IMR-90 (cell line): ENCODE data around the gene C11orf98. TPM values are rescaled to one million over a fixed set of nuclear protein-coding genes. Genes with fewer than 3 reads are reported as not detected.

ENCODE experiments used
- ATAC-seq: fragments of 200-7000 bp; cut with Tn5 transposase; 2 replicates; pipeline ENCODE4 v1.9.1; 2020; ENCODE audit warnings: low read depth, mild to moderate bottlenecking, moderate library complexity
- BruUV-seq: library from RNA; stranded (reverse); fragments of 400-500 nt; replicated peaks from 2 replicates; lab custom pipeline; 2021; lab: Mats Ljungman, UMichigan
- CTCF ChIA-PET: fragments of 300-600 bp; formaldehyde crosslinking; extraction: SDS; loops from one replicate; lab custom pipeline; 2021; ENCODE audit warnings: antibody characterized with exemption; lab: Yijun Ruan, JAX
- POLR2A ChIA-PET: fragments of 300-600 bp; sonication (Branson Sonifier 250); formaldehyde crosslinking; loops from one replicate; lab custom pipeline; 2022; ENCODE audit warnings: antibody characterized with exemption; ENCODE audit not compliant: unreplicated experiment; lab: Charles Lee
- DNase-seq: peaks from one replicate; pipeline ENCODE4 v3.0.0; 2013
- H2AFZ ChIP-seq: replicated peaks from 2 replicates; pipeline ENCODE3; 2013; ENCODE audit warnings: low read length, mild to moderate bottlenecking; ENCODE audit not compliant: poor library complexity
- H2AK5ac ChIP-seq: 2 replicates; pipeline ENCODE4 v1.6.1; 2013; ENCODE audit warnings: low read depth, low read length, inconsistent platforms
- H2AK9ac ChIP-seq: replicated peaks from 2 replicates; pipeline ENCODE3; 2013; ENCODE audit warnings: mild to moderate bottlenecking, low read depth, low read length, moderate library complexity; ENCODE audit not compliant: poor library complexity
- H2BK120ac ChIP-seq: 2 replicates; pipeline ENCODE4 v1.6.1; 2013; ENCODE audit warnings: low read depth, low read length, inconsistent platforms
- H2BK15ac ChIP-seq: 3 replicates; pipeline ENCODE4 v1.6.1; 2013; ENCODE audit warnings: low read depth, low read length, inconsistent platforms
- H2BK20ac ChIP-seq: 2 replicates; pipeline ENCODE4 v1.6.1; 2013; ENCODE audit warnings: low read depth, mild to moderate bottlenecking, inconsistent platforms, low read length, moderate library complexity
- H2BK5ac ChIP-seq: 2 replicates; pipeline ENCODE4 v1.6.1; 2013; ENCODE audit warnings: mild to moderate bottlenecking, low read depth, low read length, inconsistent platforms; ENCODE audit not compliant: poor library complexity, severe bottlenecking
- H3K14ac ChIP-seq: replicated peaks from 2 replicates; pipeline ENCODE4 v1.6.1; 2013; ENCODE audit warnings: low read depth, low read length, inconsistent platforms
- H3K18ac ChIP-seq: 2 replicates; pipeline ENCODE4 v1.6.1; 2013; ENCODE audit warnings: low read depth, low read length, control low read depth
- H3K23ac ChIP-seq: 2 replicates; pipeline ENCODE4 v1.6.1; 2013; ENCODE audit warnings: low read depth, low read length, inconsistent platforms
- H3K27ac ChIP-seq: 2 replicates; pipeline ENCODE4 v1.5.1; 2013; ENCODE audit warnings: mild to moderate bottlenecking, control low read depth, low read length; ENCODE audit not compliant: insufficient read depth
- H3K27me3 ChIP-seq: 2 replicates; pipeline ENCODE4 v1.6.1; 2013; ENCODE audit warnings: low read length; ENCODE audit not compliant: control insufficient read depth, insufficient read depth
- H3K36me3 ChIP-seq: 2 replicates; pipeline ENCODE4 v1.6.1; 2013; ENCODE audit warnings: low read length, mixed read lengths; ENCODE audit not compliant: control insufficient read depth, insufficient read depth
- H3K4ac ChIP-seq: 2 replicates; pipeline ENCODE4 v1.6.1; 2013; ENCODE audit warnings: low read depth, low read length, inconsistent platforms
- H3K4me1 ChIP-seq: 2 replicates; pipeline ENCODE4 v1.6.1; 2013; ENCODE audit warnings: low read length, mixed read lengths; ENCODE audit not compliant: control insufficient read depth, insufficient read depth
- H3K4me2 ChIP-seq: 2 replicates; pipeline ENCODE4 v1.6.1; 2013; ENCODE audit warnings: low read depth, mild to moderate bottlenecking, control low read depth, low read length, moderate library complexity
- H3K4me3 ChIP-seq: 2 replicates; pipeline ENCODE4 v1.5.1; 2013; ENCODE audit warnings: low read depth, mild to moderate bottlenecking, control low read depth, low read length, moderate library complexity; ENCODE audit not compliant: insufficient read depth
- H3K56ac ChIP-seq: 2 replicates; pipeline ENCODE4 v1.6.1; 2013; ENCODE audit warnings: low read length, inconsistent platforms; ENCODE audit not compliant: insufficient read depth; ENCODE audit errors: extremely low read depth
- H3K79me1 ChIP-seq, 2 experiments: 2 replicates each; pipeline ENCODE4 v1.6.1; 2013; ENCODE audit warnings: low read length in 2 of 2, inconsistent platforms in 1 of 2, low read depth in 1 of 2
- H3K9ac ChIP-seq: 2 replicates; pipeline ENCODE4 v1.6.1; 2013; ENCODE audit warnings: low read depth, low read length, control low read depth
- H3K9me1 ChIP-seq: 2 replicates; pipeline ENCODE4 v1.6.1; 2013; ENCODE audit warnings: low read length, inconsistent platforms; ENCODE audit not compliant: insufficient read depth
- H3K9me3 ChIP-seq: 2 replicates; pipeline ENCODE4 v1.6.1; 2013; ENCODE audit warnings: low read length; ENCODE audit not compliant: control insufficient read depth, insufficient read depth
- H4K20me1 ChIP-seq: 2 replicates; pipeline ENCODE4 v1.6.1; 2013; ENCODE audit warnings: low read length, inconsistent platforms; ENCODE audit not compliant: insufficient read depth
- H4K5ac ChIP-seq: 2 replicates; pipeline ENCODE4 v1.6.1; 2013; ENCODE audit warnings: mild to moderate bottlenecking, low read depth, low read length, control low read depth
- H4K8ac ChIP-seq, 2 experiments: 2 replicates each; pipeline ENCODE4 v1.6.1; 2013; ENCODE audit warnings: low read depth in 2 of 2, low read length in 2 of 2, control low read depth in 1 of 2, inconsistent platforms in 1 of 2
- H4K91ac ChIP-seq: 2 replicates; pipeline ENCODE4 v1.6.1; 2013; ENCODE audit warnings: low read depth, low read length, inconsistent platforms; ENCODE audit not compliant: insufficient read depth
- BHLHE40 ChIP-seq: fragments of 150-350 bp; IDR thresholded peaks from 2 replicates; pipeline ENCODE4 v1.6.1; 2016; ENCODE audit warnings: mild to moderate bottlenecking, low read depth, low read length
- CEBPB ChIP-seq: IDR thresholded peaks from 2 replicates; pipeline ENCODE4 v1.6.1; 2012; ENCODE audit warnings: low read depth, low read length, improper control_type of control experiment
- FOS ChIP-seq: fragments of 150-350 bp; IDR thresholded peaks from 2 replicates; pipeline ENCODE4 v1.6.1; 2016; ENCODE audit warnings: low read depth, low read length
- MAFK ChIP-seq: IDR thresholded peaks from 2 replicates; pipeline ENCODE4 v1.6.1; 2012; ENCODE audit warnings: low read depth, low read length, improper control_type of control experiment
- MAZ ChIP-seq: IDR thresholded peaks from 2 replicates; pipeline ENCODE4 v1.6.1; 2012; ENCODE audit warnings: low read depth, mild to moderate bottlenecking, low read length, improper control_type of control experiment, moderate library complexity, borderline replicate concordance
- MXI1 ChIP-seq: IDR thresholded peaks from 2 replicates; pipeline ENCODE4 v1.6.1; 2012; ENCODE audit warnings: low read depth, mild to moderate bottlenecking, low read length, moderate library complexity, borderline replicate concordance
- NFE2L2 ChIP-seq: fragments of 150-350 bp; IDR thresholded peaks from 2 replicates; pipeline ENCODE4 v1.6.1; 2016; ENCODE audit warnings: low read depth, mild to moderate bottlenecking, low read length
- POLR2A ChIP-seq: IDR thresholded peaks from 2 replicates; pipeline ENCODE4 v1.6.1; 2012; ENCODE audit warnings: mild to moderate bottlenecking, low read depth, low read length
- RAD21 ChIP-seq: IDR thresholded peaks from 2 replicates; pipeline ENCODE4 v1.6.1; 2012; ENCODE audit warnings: low read length, improper control_type of control experiment
- RCOR1 ChIP-seq: IDR thresholded peaks from 2 replicates; pipeline ENCODE4 v1.6.1; 2012; ENCODE audit warnings: mild to moderate bottlenecking, low read length, improper control_type of control experiment; ENCODE audit not compliant: insufficient replicate concordance
- RFX5 ChIP-seq: IDR thresholded peaks from 2 replicates; pipeline ENCODE4 v1.8.0; 2012; ENCODE audit warnings: low read depth, mild to moderate bottlenecking, low read length, moderate library complexity
- SMC3 ChIP-seq: fragments of 150-350 bp; IDR thresholded peaks from 2 replicates; pipeline ENCODE4 v1.6.1; 2016; ENCODE audit warnings: low read depth, mild to moderate bottlenecking, antibody characterized with exemption, low read length, moderate library complexity
- WGBS, 2 experiments: methylation state at CpG; one replicate each; pipeline versions ENCODE4 v1.1.5 to v1.1.7; 2013; ENCODE audit warnings: missing lambda C conversion rate in 2 of 2; ENCODE audit not compliant: insufficient read length in 1 of 2; ENCODE audit errors: extremely low coverage in 2 of 2; 5-methylcytosine and 5-hydroxymethylcytosine counted together
- dilution Hi-C: fragments of 300-500 bp; cut with HindIII; formaldehyde crosslinking; loops from one replicate; pipeline ENCODE4 v1.14.3; 2018; ENCODE audit warnings: low sequenced_read_pairs; ENCODE audit not compliant: unreplicated experiment
- in situ Hi-C: fragments of 300-500 bp; cut with MboI; formaldehyde crosslinking; loops from 3 replicates; pipeline ENCODE4 v1.14.3; 2019; ENCODE audit warnings: low sequenced_read_pairs, inconsistent platforms, mixed read lengths
- intact Hi-C: fragments of 100-400 bp; cut with micrococcal nuclease; formaldehyde crosslinking; loops from 2 replicates; pipeline ENCODE4 v1.10.0; 2022
- polyA plus RNA-seq, 3 experiments: library from polyadenylated mRNA; depleted of rRNA; stranded (reverse); fragments of >200 nt; gene quantifications; 2 replicates each; pipeline ENCODE4 v1.2.3, GENCODE V29; 2012; ENCODE audit warnings: low replicate concordance in 1 of 3
- total RNA-seq: library from RNA; depleted of rRNA; stranded (reverse); fragments of >200 nt; gene quantifications from 2 replicates; pipeline ENCODE4 v1.2.3, GENCODE V29; 2012
- TF ChIP-seq, protein P1 (sequence below): fragments of 150-350 bp; IDR thresholded peaks from 2 replicates; pipeline ENCODE4 v1.6.1; 2017; ENCODE audit warnings: mild to moderate bottlenecking, antibody characterized with exemption, low read length, low read depth
- TF ChIP-seq, protein P2 (sequence below): fragments of 150-350 bp; IDR thresholded peaks from 2 replicates; pipeline ENCODE4 v1.6.1; 2016; ENCODE audit warnings: low read depth, mild to moderate bottlenecking, low read length, moderate library complexity, borderline replicate concordance
- TF ChIP-seq, protein P3 (sequence below): conservative IDR thresholded peaks from 2 replicates; pipeline ENCODE4 v1.5.1; 2012; ENCODE audit warnings: mild to moderate bottlenecking, low read depth, low read length, improper control_type of control experiment

C11orf98 gene
- total and polyA plus RNA-seq, 2 of the 4 experiments (the other 2 are of a cell fraction), result 41.2 to 62.3 TPM

DNA sequence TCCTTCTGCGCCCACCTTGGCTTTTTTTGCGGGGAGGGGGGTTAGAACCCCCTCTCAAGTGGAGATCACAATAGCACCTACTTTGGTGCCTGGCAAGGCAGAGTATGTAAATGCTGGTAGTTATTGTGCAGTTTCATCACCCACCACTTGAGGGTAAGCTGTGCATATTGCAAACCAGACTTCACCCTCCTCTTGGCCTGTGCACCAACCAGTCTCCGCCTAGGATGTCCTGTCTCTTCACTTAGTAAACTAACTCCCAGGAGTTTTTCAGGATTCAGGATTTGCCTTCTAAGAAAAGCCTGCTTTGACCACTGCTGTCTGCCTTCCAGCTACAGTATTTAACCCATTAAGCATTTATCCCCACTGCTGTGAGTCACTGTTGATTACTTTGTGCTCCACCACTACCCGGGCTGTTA, 15.8 kb upstream of the C11orf98 start:
- DNase-seq (peak; percentile 87), ATAC-seq (peak; percentile 93)
- no peak overlapping the region for H3K23ac ChIP-seq
- H3K27me3 ChIP-seq, result no peaks in the 10 kb centered on the region
- dilution Hi-C loops, result no loop called here
- H3K9me1 ChIP-seq, result peaks cover 4% of the 10 kb centered on the region; the same call in 1 of the 2 replicates
- H3K18ac ChIP-seq, result no peak overlapping the region
- H2AFZ ChIP-seq, result peak overlapping the region; percentile 87
- WGBS, 2 experiments, result no CpG with 5 or more reads among the region's 4 CpGs
- peak overlapping the region; percentile 31; the same call in 1 of the 2 replicates for H3K4ac ChIP-seq
- no peak overlapping the region for H3K9ac ChIP-seq
- H4K5ac ChIP-seq, result peak overlapping the region; percentile 59; the same call in 1 of the 2 replicates
- H2AK9ac ChIP-seq, result peak overlapping the region; percentile 92
- CTCF ChIA-PET, result interaction anchor here (0.7 to 2.0 kb wide), 7 partner anchors 9 to 286 kb away, joined by 3 to 11 read pairs (median 5); partner anchors contain the start of gene LRRN4CL
- H3K9me3 ChIP-seq, result no peaks in the 10 kb centered on the region
- H3K27ac ChIP-seq, result peak overlapping the region; percentile 12; the same call in 1 of the 2 replicates
- H2BK120ac ChIP-seq, result peak overlapping the region; percentile 20; the same call in 1 of the 2 replicates
- H4K8ac ChIP-seq, result peak overlapping the region in 1 of 2 experiments; percentile 54; a peak in 2 of 4 replicates
- in situ Hi-C loops, result no loop called here
- no peak overlapping the region for H3K4me2 ChIP-seq
- H4K20me1 ChIP-seq, result no peaks in the 10 kb centered on the region
- H2BK20ac ChIP-seq, result 0 out of 2 replicates have a peak overlapping the region, but pooled peaks have one; percentile 26
- peaks cover 15% of the 10 kb centered on the region for H3K36me3 ChIP-seq
- no peak overlapping the region for H3K4me3 ChIP-seq
- no peak overlapping the region for H3K14ac ChIP-seq
- no peak overlapping the region for H3K56ac ChIP-seq
- peak overlapping the region; percentile 66 for H4K91ac ChIP-seq
- H2BK15ac ChIP-seq, result no peak overlapping the region
- H2BK5ac ChIP-seq, result peak overlapping the region; percentile 40
- intact Hi-C loops, result loop anchor here (2.0 kb wide), 1 partner anchor 14 kb away; no protein-coding TSS in a partner anchor
- no peak overlapping the region for H2AK5ac ChIP-seq
- H3K79me1 ChIP-seq, result peaks cover 5 to 23% of the 10 kb centered on the region in 2 experiments; a peak in 3 of 4 replicates
- POLR2A ChIA-PET, result interaction anchor here (0.8 to 1.6 kb wide), 6 partner anchors 8 to 28 kb away, joined by 3 to 10 read pairs (median 4); partner anchors contain the start of genes C11orf98, CSKMT, INTS5 and LBHD1
- peaks cover 8% of the 10 kb centered on the region for H3K4me1 ChIP-seq
- BruUV-seq, result no TSS peak
- TF ChIP-seq RCOR1 (no peak), RAD21 (peak; percentile 61), MXI1 (no peak), MAFK (no peak), RFX5 (no peak), CEBPB (peak; percentile 54; the same call in 1 of the 2 replicates), MAZ (no peak), SMC3 (peak; percentile 43), BHLHE40 (no peak), FOS (no peak), POLR2A (no peak), NFE2L2 (no peak)
- TF ChIP-seq, protein P1, sequence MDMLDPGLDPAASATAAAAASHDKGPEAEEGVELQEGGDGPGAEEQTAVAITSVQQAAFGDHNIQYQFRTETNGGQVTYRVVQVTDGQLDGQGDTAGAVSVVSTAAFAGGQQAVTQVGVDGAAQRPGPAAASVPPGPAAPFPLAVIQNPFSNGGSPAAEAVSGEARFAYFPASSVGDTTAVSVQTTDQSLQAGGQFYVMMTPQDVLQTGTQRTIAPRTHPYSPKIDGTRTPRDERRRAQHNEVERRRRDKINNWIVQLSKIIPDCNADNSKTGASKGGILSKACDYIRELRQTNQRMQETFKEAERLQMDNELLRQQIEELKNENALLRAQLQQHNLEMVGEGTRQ, result no peak
- TF ChIP-seq, protein P2, sequence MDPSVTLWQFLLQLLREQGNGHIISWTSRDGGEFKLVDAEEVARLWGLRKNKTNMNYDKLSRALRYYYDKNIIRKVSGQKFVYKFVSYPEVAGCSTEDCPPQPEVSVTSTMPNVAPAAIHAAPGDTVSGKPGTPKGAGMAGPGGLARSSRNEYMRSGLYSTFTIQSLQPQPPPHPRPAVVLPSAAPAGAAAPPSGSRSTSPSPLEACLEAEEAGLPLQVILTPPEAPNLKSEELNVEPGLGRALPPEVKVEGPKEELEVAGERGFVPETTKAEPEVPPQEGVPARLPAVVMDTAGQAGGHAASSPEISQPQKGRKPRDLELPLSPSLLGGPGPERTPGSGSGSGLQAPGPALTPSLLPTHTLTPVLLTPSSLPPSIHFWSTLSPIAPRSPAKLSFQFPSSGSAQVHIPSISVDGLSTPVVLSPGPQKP, result no peak
- TF ChIP-seq, protein P3, sequence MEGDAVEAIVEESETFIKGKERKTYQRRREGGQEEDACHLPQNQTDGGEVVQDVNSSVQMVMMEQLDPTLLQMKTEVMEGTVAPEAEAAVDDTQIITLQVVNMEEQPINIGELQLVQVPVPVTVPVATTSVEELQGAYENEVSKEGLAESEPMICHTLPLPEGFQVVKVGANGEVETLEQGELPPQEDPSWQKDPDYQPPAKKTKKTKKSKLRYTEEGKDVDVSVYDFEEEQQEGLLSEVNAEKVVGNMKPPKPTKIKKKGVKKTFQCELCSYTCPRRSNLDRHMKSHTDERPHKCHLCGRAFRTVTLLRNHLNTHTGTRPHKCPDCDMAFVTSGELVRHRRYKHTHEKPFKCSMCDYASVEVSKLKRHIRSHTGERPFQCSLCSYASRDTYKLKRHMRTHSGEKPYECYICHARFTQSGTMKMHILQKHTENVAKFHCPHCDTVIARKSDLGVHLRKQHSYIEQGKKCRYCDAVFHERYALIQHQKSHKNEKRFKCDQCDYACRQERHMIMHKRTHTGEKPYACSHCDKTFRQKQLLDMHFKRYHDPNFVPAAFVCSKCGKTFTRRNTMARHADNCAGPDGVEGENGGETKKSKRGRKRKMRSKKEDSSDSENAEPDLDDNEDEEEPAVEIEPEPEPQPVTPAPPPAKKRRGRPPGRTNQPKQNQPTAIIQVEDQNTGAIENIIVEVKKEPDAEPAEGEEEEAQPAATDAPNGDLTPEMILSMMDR, result peak; percentile 65
